HG03575 (cell line): Measurements from ENCODE around the gene TLE5.
"Not testable (repeated sequence)": the region's sequence is repeated elsewhere in the genome, so short reads cannot be mapped to it uniquely, and the experiment has no call there.

ENCODE experiments used
- ATAC-seq: cut with Tn5 transposase; IDR thresholded peaks from one replicate; pipeline ENCODE4 v1.9.1; 2021; ENCODE audit not compliant: unreplicated experiment, insufficient number of reproducible peaks, low FRiP score; ENCODE audit errors: extremely low read depth

TLE5 gene

DNA sequence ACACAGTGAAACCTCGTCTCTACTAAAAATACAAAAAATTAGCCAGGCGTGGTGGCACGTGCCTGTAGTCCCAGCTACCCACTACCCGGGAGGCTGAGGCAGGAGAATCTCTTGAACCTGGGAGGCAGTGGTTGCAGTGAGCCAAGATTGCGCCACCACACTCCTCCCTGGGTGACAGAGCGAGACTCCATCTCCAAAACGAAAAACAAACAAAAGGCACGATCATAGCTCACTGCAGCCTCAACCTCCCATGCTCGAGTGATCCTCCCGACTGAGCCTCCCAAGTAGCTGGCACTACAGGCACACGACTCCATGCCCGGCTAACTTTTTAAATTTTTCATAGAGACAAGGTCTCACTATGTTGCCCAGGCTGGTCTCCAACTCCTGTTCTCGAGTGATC lies 50.2 kb downstream of the TLE5 start:
- ATAC-seq = not testable (repeated sequence)

GRCh38 chr19:3010871-3011270 lies 51.4 kb downstream of the TLE5 start:
- no peak for ATAC-seq

DNA sequence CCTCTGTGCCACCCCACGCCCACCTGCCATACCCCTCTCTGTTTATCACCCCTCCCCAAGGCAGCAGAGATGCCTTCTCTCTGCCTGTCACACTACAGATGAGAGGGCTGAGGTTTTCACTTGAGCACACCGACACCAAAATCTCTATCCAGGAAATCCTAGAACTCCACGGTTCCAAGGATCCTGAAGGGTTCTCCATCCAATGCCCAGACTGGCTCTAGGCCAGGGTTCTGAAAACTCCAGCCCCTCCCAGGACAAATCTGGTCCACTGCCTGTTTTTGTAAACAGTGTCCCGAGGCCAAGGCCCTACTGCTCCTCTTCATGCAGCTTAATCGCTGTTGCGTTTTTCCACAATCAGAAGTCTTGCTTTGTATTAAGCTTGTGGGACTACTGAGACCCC lies 53.3 kb downstream of the TLE5 start:
- ATAC-seq = no peak

DNA sequence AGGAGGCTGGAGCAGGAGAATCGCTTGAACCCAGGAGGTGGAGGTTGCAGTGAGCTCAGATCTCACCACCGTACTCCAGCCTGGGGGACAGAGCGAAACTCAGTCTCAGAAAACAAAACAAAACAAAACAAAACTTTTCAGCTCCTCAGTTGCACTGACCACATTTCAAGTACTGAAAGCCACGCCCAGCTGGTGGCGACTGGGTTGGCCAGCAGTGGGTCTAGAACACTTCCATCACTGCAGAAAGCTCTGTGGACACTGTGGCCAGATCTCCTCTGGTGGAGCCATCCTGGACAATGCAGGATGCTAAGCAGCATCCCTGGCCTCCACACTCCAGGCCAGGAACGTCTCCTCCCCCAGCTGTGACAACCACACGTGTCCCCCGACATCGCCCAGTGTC lies 54.3 kb downstream of the TLE5 start:
- ATAC-seq = no peak

DNA sequence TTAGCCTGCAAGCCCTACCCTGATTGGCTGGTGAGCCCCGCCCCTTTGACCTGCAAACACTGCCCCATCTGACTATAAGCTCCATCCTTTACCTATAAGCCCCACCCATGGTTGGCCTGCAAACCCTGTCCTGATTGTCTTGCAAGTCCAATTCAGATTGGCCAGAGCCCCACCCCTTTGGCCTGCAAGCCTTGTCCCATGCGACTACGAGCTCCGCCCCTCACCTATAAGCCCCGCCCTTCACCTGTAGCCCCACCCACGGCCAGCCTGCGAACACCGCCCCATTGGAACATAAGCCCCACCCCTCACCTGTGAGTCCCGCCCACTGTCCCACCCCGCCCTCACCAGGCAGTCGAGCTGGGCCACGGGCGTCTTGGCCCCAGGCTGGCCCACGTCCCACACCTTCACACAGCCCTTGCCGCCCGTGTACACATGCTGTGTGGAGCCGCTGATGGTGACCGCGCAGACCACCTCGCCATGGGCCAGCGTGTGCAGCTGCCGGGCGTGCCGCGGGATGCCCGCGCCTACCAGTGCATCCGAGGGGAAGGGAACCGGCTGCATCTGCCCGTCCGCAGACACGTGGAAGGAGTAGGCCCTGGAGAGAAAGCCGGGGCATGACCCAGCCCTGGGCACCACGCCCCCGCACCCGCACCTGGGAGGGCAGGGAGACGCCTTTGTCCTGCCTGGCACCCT lies 56.1 kb downstream of the TLE5 start:
- no peak for ATAC-seq

- ATAC-seq = no peak
These were observed 57.0 kb downstream of the TLE5 start for GRCh38 chr19:3005345-3005744.

DNA sequence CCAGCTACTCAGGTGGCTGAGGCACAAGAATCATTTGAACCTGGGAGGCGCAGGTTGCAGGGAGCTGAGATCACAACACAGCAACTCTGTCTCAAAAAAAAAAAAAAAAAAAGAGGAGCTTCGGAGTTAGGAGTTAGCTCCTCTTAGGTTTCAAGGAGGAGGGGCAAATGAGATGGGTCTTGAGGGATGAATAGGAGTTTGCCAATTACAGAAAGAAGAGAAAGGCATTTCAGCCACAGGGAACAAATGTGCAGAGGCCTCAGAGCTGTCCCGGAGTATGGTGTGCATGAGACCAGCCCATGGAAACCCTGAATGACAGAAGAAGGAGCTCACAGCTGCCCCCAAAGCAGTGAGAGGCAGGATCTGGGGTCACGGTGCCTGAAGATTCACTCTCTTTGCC lies 57.8 kb downstream of the TLE5 start:
- ATAC-seq = no peak

GRCh38 chr19:3003046-3003445 lies 59.2 kb downstream of the TLE5 start:
- ATAC-seq = no peak
